Endothelial cell of umbilical vein (primary cell): ENCODE measurements around the gene GIPC3. TPM values are rescaled to one million over a fixed set of nuclear protein-coding genes. Genes with fewer than 3 reads are reported as not detected.

Experiments used
- BruUV-seq: library from RNA; stranded (reverse); fragments of 400-500 nt; replicated peaks from 2 replicates; lab custom pipeline; 2021; lab: Mats Ljungman, UMichigan
- CTCF ChIA-PET: fragments of 300-600, 350-600 bp; sonication (Branson Sonifier 250); formaldehyde crosslinking; loops from one replicate; lab custom pipeline; 2021; ENCODE audit warnings: antibody characterized with exemption, inconsistent platforms; lab: Charles Lee
- POLR2A ChIA-PET: fragments of 300-600, 350-600 bp; sonication (Branson Sonifier 250); formaldehyde crosslinking; loops from one replicate; lab custom pipeline; 2021; ENCODE audit warnings: antibody characterized with exemption, inconsistent platforms; lab: Charles Lee
- DNase-seq: peaks from one replicate; pipeline ENCODE4 v3.0.0-alpha.2; 2011; ENCODE audit warnings: low read depth, low spot score
- FAIRE-seq: peaks from 2 replicates; lab custom pipeline; 2011; peaks lifted over from hg19 to GRCh38; lab: Jason Lieb, UNC
- H2AFZ ChIP-seq: 2 replicates; pipeline ENCODE4 v1.6.0; 2012; ENCODE audit warnings: low read depth, low read length, control low read depth, inconsistent platforms
- H3K27ac ChIP-seq: 2 replicates; pipeline ENCODE4 v1.5.1; 2011; ENCODE audit warnings: low read depth, mild to moderate bottlenecking, control low read depth, low read length, moderate library complexity; ENCODE audit not compliant: insufficient read depth
- H3K27me3 ChIP-seq, 2 experiments: 2 replicates each; pipeline versions ENCODE4 v1.6.0 to v1.6.1; 2011; ENCODE audit warnings: low read length in 2 of 2, mixed read lengths in 1 of 2; ENCODE audit not compliant: control insufficient read depth in 2 of 2, insufficient read depth in 2 of 2
- H3K36me3 ChIP-seq, 2 experiments: 2 replicates in 1 of 2; 3 replicates in 1 of 2; pipeline ENCODE4 v1.5.1; 2011; ENCODE audit warnings: low read length in 2 of 2, mild to moderate bottlenecking in 1 of 2, moderate library complexity in 1 of 2; ENCODE audit not compliant: control insufficient read depth in 2 of 2, insufficient read depth in 2 of 2; ENCODE audit errors: extremely low read depth in 1 of 2
- H3K4me1 ChIP-seq: 3 replicates; pipeline ENCODE4 v1.5.1; 2011; ENCODE audit warnings: mild to moderate bottlenecking, low read length; ENCODE audit not compliant: control insufficient read depth, insufficient read depth; ENCODE audit errors: extremely low read depth
- H3K4me2 ChIP-seq: 2 replicates; pipeline ENCODE4 v1.6.1; 2011; ENCODE audit warnings: low read length, control low read depth, mixed read lengths; ENCODE audit not compliant: insufficient read depth
- H3K4me3 ChIP-seq, 3 experiments: fragments of 200-600 bp in 1 of 3; sonication (generic), shearing (Covaris generic) in 1 of 3; replicated peaks in 1 of 3; 2 replicates each; pipeline ENCODE4 v1.5.1; 2011 to 2016; ENCODE audit warnings: control low read depth in 3 of 3, low read length in 3 of 3, mild to moderate bottlenecking in 2 of 3, inconsistent platforms in 1 of 3, low read depth in 1 of 3, moderate library complexity in 1 of 3; ENCODE audit not compliant: insufficient read depth in 1 of 3
- H3K79me2 ChIP-seq: 2 replicates; pipeline ENCODE4 v1.6.0; 2012; ENCODE audit warnings: low read length, inconsistent platforms; ENCODE audit not compliant: control insufficient read depth, insufficient read depth
- H3K9ac ChIP-seq: replicated peaks from 2 replicates; pipeline ENCODE3; 2011; ENCODE audit warnings: low read length, control low read depth; ENCODE audit not compliant: insufficient read depth; ENCODE audit errors: extremely low read depth
- H3K9me1 ChIP-seq: replicated peaks from 3 replicates; pipeline ENCODE4 v1.6.0; 2011; ENCODE audit warnings: mild to moderate bottlenecking, low read length; ENCODE audit not compliant: control insufficient read depth, insufficient read depth; ENCODE audit errors: extremely low read depth
- H3K9me3 ChIP-seq: replicated peaks from 2 replicates; pipeline ENCODE4 v1.5.1; 2012; ENCODE audit warnings: low read length, inconsistent platforms; ENCODE audit not compliant: control insufficient read depth, insufficient read depth
- H4K20me1 ChIP-seq: replicated peaks from 2 replicates; pipeline ENCODE3; 2011; ENCODE audit warnings: mild to moderate bottlenecking, low read length; ENCODE audit not compliant: control insufficient read depth, insufficient read depth; ENCODE audit errors: extremely low read depth
- CTCF ChIP-seq, 2 donors: IDR thresholded peaks; 1 replicate in 1 of 2; 2 replicates in 1 of 2; pipeline ENCODE4 v1.5.1; 2011; ENCODE audit warnings: low read length in 2 of 2, mild to moderate bottlenecking in 2 of 2, moderate library complexity in 2 of 2, control low read depth in 1 of 2, inconsistent platforms in 1 of 2, low read depth in 1 of 2; ENCODE audit not compliant: insufficient read depth in 1 of 2; ENCODE audit errors: extremely low read depth in 1 of 2
- EZH2 ChIP-seq: IDR thresholded peaks from 2 replicates; pipeline ENCODE4 v1.6.1; 2012; ENCODE audit warnings: borderline replicate concordance, low read depth, mild to moderate bottlenecking, moderate library complexity, low read length, inconsistent platforms; ENCODE audit not compliant: severe bottlenecking
- FOS ChIP-seq: IDR thresholded peaks from 2 replicates; pipeline ENCODE4 v1.6.1; 2011; ENCODE audit warnings: mild to moderate bottlenecking, low read length, moderate library complexity, borderline replicate concordance; ENCODE audit not compliant: insufficient read depth
- GATA2 ChIP-seq: IDR thresholded peaks from 2 replicates; pipeline ENCODE4 v1.7.0; 2011; ENCODE audit warnings: low read depth, mild to moderate bottlenecking, moderate library complexity, mixed read lengths, low read length; ENCODE audit not compliant: insufficient read length, insufficient read depth
- JUN ChIP-seq: IDR thresholded peaks from 2 replicates; pipeline ENCODE4 v1.6.1; 2011; ENCODE audit warnings: borderline replicate concordance, low read depth; ENCODE audit not compliant: insufficient read length, insufficient read depth
- MAX ChIP-seq: IDR thresholded peaks from 2 replicates; pipeline ENCODE4 v1.6.1; 2011; ENCODE audit not compliant: insufficient read depth, insufficient read length
- MYC ChIP-seq: IDR thresholded peaks from one replicate; pipeline ENCODE4 v1.6.1; 2011; ENCODE audit warnings: mild to moderate bottlenecking, low read depth, low read length
- POLR2A ChIP-seq: IDR thresholded peaks from 2 replicates; pipeline ENCODE4 v1.6.1; 2012; ENCODE audit warnings: low read depth, mild to moderate bottlenecking, control low read depth, low read length
- POLR2AphosphoS5 ChIP-seq: IDR thresholded peaks from 2 replicates; pipeline ENCODE4 v1.6.1; 2012; ENCODE audit warnings: low read depth, mild to moderate bottlenecking, control low read depth, low read length, moderate library complexity; ENCODE audit not compliant: insufficient read depth
- dilution Hi-C: fragments of 300-500 bp; cut with MboI; formaldehyde crosslinking; loops from one replicate; pipeline ENCODE4 v1.15.0; 2019; ENCODE audit warnings: low sequenced_read_pairs; ENCODE audit not compliant: extremely low pct_ligation_motif_present
- intact Hi-C: fragments of 100-400 bp; cut with micrococcal nuclease; formaldehyde crosslinking; loops from one replicate; pipeline ENCODE4 v1.10.0; 2022
- polyA plus RNA-seq, 4 experiments: library from polyadenylated mRNA; depleted of rRNA in 3 of 4; stranded (reverse) in 3 of 4; unstranded in 1 of 4; fragments of >200 nt; gene quantifications; 2 replicates each; pipeline versions ENCODE4 v1.2.1 to v1.2.3, GENCODE V29; 2011 to 2012; ENCODE audit warnings: missing spikeins in 1 of 4
- total RNA-seq: library from RNA; stranded (reverse); gene quantifications from 2 replicates; pipeline ENCODE4 v1.2.3, GENCODE V29; 2021

Gene GIPC3
- total and polyA plus RNA-seq, 2 donors (not counting 3 experiments of a cell fraction or from before 2014, with no cell fraction given): 2.2 to 6.6 TPM

DNA sequence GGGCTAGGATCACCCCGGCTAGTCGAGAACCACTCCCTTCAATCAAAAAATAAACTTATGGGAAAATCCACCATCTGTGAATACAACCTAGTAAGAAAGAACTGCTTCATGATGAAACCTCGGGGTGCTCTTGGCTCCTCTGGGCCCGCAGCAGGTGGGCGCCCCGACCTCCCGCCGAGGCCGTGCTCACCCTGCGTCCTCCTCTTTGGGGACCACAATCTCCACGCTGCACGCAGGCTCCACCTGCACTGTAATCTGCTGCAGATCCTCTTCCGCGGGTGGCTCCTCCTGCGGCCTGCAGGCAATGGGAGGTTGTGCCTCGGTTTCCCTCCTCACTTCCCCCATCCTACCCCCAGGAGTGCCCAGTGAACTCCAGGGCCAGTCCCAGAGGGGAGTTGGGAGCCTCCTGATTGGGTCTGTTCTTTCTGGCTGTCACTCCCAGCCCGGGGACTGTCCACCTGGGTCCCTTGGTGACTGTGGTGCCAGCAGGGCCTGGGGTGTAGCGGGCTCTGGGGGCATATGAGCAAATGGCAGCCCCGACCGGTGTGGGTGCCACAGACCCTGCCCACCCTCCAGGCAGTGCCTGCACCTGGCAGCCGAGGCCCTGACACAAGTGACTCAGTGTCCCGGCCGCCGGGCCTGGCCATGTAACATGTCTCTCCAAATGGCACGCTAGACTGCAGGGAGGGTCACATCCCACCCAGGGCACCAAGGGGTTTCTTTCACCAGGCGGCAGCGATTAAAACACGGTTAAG, 56.4 kb downstream of the GIPC3 start:
- H3K4me2 ChIP-seq: no peak overlapping the region
- no peaks in the 10 kb centered on the region for H3K4me1 ChIP-seq
- no peaks in the 10 kb centered on the region for H3K9me3 ChIP-seq
- H3K36me3 ChIP-seq: peaks cover 8 to 55% of the 10 kb centered on the region in 2 experiments
- ChIA-PET CTCF (no interaction called here), POLR2A (interaction anchor here (0.7 kb wide), 1 partner anchor 11 kb away, joined by 7 read pairs; no protein-coding TSS in a partner anchor)
- no TSS peak for BruUV-seq
- no peak for FAIRE-seq
- H3K79me2 ChIP-seq: no peaks in the 10 kb centered on the region
- no peak overlapping the region for H3K9ac ChIP-seq
- intact Hi-C loops: no loop called here
- dilution Hi-C loops: no loop called here
- no peaks in the 10 kb centered on the region for H3K9me1 ChIP-seq
- TF ChIP-seq POLR2AphosphoS5: no peak
- TF ChIP-seq MYC: no peak
- TF ChIP-seq EZH2: no peak
- TF ChIP-seq POLR2A: no peak
- TF ChIP-seq GATA2: no peak
- no peak for TF ChIP-seq JUN
- TF ChIP-seq CTCF (IDR thresholded peaks at IDR 0.05; ENCODE audit: extremely low read depth in 1 of 2, insufficient read depth in 1 of 2, low read depth in 1 of 2, low read length in 2 of 2): no peak
- TF ChIP-seq MAX: no peak
- TF ChIP-seq FOS: no peak
- H3K27me3 ChIP-seq: no peaks in the 10 kb centered on the region
- no peaks in the 10 kb centered on the region for H4K20me1 ChIP-seq
- DNase-seq: no peak
- H2AFZ ChIP-seq: no peak overlapping the region
- no peak overlapping the region for H3K27ac ChIP-seq
- H3K4me3 ChIP-seq: no peak overlapping the region
